Mammary epithelial cell (primary cell): Measurements from ENCODE around the gene SLC22A2.

Experiments
- CTCF ChIP-seq, 2 donors: IDR thresholded peaks in 1 of 2; conservative IDR thresholded peaks in 1 of 2; 2 replicates each; pipeline ENCODE4 v1.5.1; 2011 to 2012; ENCODE audit warnings: inconsistent platforms in 2 of 2, low read length in 2 of 2, mild to moderate bottlenecking in 2 of 2, control low read depth in 1 of 2, low read depth in 1 of 2; ENCODE audit not compliant: insufficient read depth in 1 of 2; ENCODE audit errors: extremely low read depth in 1 of 2
- EZH2 ChIP-seq: IDR thresholded peaks from 2 replicates; pipeline ENCODE4 v1.6.1; 2012; ENCODE audit warnings: low read length, inconsistent platforms, borderline replicate concordance

- no peak for TF ChIP-seq CTCF (conservative IDR thresholded peaks at IDR 0.05 in 1 of 2, IDR thresholded peaks at IDR 0.05 in 1 of 2; ENCODE audit: extremely low read depth in 1 of 2, insufficient read depth in 1 of 2, low read depth in 1 of 2, low read length in 2 of 2)
- no peak for TF ChIP-seq EZH2
Observed at GRCh38 chr6:160190081-160190480, 68.5 kb downstream of the SLC22A2 start.
